OCI-LY7 (cell line): ENCODE data around the gene ACER3.

Experiments used
- CTCF ChIP-seq: fragments of 200-600 bp; sonication (generic); conservative IDR thresholded peaks from 2 replicates; pipeline ENCODE4 v1.5.1; 2014; ENCODE audit warnings: mild to moderate bottlenecking, antibody characterized with exemption, low read length, moderate library complexity, mixed read lengths
- EZH2phosphoT487 ChIP-seq: fragments of 200-600 bp; sonication (generic); IDR thresholded peaks from 2 replicates; pipeline ENCODE4 v1.6.1; 2018; ENCODE audit warnings: low read depth, borderline replicate concordance, mild to moderate bottlenecking, mixed run types, antibody characterized with exemption, low read length, moderate library complexity, mixed read lengths

- peak; percentile 52; the same call in 1 of the 2 replicates for TF ChIP-seq CTCF
- TF ChIP-seq EZH2phosphoT487 = no peak
Observed at GRCh38 chr11:77066229-77067042, 205.7 kb downstream of the ACER3 start, which contains the start of gene CAPN5.
